ENCODE results near the gene FCSK.

FCSK gene

DNA sequence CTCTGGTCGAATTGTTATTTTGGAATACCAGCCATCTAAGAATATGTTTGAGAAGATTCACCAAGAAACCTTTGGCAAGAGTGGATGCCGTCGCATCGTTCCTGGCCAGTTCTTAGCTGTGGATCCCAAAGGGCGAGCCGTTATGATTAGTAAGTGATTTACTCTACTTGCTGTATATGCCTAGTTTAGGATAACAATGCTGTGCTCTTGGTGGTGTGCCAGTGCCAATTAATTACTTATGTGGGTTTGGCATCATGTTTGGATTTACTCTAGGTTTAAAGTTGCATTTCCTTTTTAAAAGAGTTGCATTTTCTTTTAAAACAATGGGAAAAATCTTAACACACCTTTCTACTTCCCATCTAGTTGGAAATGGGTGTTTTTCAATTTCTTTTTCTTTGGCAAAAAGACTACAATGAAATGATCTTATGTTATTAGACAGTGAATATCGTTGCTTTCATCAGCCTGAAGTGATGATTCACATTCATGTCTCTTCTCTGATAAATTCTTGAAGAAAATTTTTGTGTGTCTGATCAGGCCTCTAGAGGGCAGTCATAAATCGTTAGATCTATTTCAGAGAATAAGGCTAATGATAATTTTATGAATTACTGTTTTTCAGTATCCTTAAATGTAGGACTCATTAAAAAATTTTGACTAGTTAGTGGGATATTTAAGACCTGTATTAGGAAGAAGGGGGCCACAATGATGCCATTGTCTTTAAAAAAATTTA lies 74.8 kb downstream of the FCSK start:
- no peak for DNase-seq

Data from CD4-positive, alpha-beta T cell treated with Interferon gamma for 1 hour (primary cell).